H7 (cell line): ENCODE data around the gene KLHL35. TPM values are rescaled to one million over a fixed set of nuclear protein-coding genes. Genes with fewer than 3 reads are reported as not detected.
A peak's percentile ranks its signal among the peaks of the same experiment; 100 is the strongest.

Source experiments
- DNase-seq: peaks from one replicate; pipeline ENCODE4 v3.0.0; 2012
- H3K27me3 ChIP-seq: 2 replicates; pipeline ENCODE4 v1.6.0; 2011; ENCODE audit warnings: mild to moderate bottlenecking, low read length; ENCODE audit not compliant: control insufficient read depth, insufficient read depth
- H3K36me3 ChIP-seq: replicated peaks from 2 replicates; pipeline ENCODE4 v1.5.1; 2011; ENCODE audit warnings: low read length; ENCODE audit not compliant: control insufficient read depth, insufficient read depth
- H3K4me3 ChIP-seq: 2 replicates; pipeline ENCODE4 v1.5.1; 2011; ENCODE audit warnings: low read depth, mild to moderate bottlenecking, control low read depth, low read length, moderate library complexity; ENCODE audit not compliant: insufficient read depth
- total RNA-seq: library from RNA; depleted of rRNA; stranded (reverse); fragments of >200 nt; shearing (Covaris generic); gene quantifications from 2 replicates; pipeline ENCODE4 v1.2.3, GENCODE V29; 2014

Gene KLHL35
- total RNA-seq, 1 experiment from 2014 or later: 1.2 TPM

GRCh38 chr11:75403983-75404658, 28.9 kb downstream of the KLHL35 start:
- DNase-seq: no peak
- H3K36me3 ChIP-seq: peaks cover 68% of the 10 kb centered on the region
- H3K4me3 ChIP-seq: no peak overlapping the region

GRCh38 chr11:75403037-75403436, 30.0 kb downstream of the KLHL35 start:
- Histone ChIP-seq H3K4me3 (no peak overlapping the region), H3K36me3 (peaks cover 64% of the 10 kb centered on the region), H3K27me3 (no peaks in the 10 kb centered on the region)
- DNase-seq: no peak

More at GRCh38 chr11:75403983-75404658, 28.9 kb downstream of the KLHL35 start:
- no peaks in the 10 kb centered on the region for H3K27me3 ChIP-seq

- Histone ChIP-seq H3K27me3 (no peaks in the 10 kb centered on the region), H3K4me3 (no peak overlapping the region), H3K36me3 (peaks cover 60% of the 10 kb centered on the region)
- DNase-seq: no peak
Measured at GRCh38 chr11:75402002-75402773, 30.8 kb downstream of the KLHL35 start.

DNA sequence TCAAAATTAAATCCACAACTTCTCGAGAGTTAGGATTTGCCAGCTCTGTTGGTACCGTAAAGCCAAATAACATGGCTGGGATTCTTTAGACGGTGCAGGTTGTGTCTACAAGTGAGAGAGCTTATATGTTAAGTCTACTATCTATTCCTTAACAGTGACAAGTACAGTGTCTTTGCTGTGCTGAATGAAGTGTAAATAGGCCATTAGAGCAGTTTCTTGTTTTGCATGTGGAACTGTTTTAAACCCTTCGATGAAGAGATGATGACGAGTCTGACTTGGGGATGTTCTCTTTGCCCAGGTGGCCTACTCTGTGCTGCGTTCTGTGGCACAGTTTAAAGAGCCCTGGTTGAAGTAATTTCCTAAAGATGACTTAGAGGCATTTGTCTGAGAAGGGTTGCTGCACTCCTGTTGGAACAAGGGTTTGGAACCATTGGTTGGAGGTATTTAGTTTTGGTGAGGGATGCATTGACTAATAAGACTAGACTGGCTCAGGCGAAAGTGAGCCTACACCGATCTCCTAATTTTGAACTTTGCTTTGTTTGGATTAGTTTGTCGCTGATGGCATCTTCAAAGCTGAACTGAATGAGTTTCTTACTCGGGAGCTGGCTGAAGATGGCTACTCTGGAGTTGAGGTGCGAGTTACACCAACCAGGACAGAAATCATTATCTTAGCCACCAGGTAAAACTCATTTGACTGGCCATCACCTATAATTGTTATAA, 32.7 kb downstream of the KLHL35 start:
- H3K27me3 ChIP-seq: no peaks in the 10 kb centered on the region
- H3K36me3 ChIP-seq: peaks cover 44% of the 10 kb centered on the region
- peak overlapping the region; percentile 96 for H3K4me3 ChIP-seq
- no peak for DNase-seq

DNA sequence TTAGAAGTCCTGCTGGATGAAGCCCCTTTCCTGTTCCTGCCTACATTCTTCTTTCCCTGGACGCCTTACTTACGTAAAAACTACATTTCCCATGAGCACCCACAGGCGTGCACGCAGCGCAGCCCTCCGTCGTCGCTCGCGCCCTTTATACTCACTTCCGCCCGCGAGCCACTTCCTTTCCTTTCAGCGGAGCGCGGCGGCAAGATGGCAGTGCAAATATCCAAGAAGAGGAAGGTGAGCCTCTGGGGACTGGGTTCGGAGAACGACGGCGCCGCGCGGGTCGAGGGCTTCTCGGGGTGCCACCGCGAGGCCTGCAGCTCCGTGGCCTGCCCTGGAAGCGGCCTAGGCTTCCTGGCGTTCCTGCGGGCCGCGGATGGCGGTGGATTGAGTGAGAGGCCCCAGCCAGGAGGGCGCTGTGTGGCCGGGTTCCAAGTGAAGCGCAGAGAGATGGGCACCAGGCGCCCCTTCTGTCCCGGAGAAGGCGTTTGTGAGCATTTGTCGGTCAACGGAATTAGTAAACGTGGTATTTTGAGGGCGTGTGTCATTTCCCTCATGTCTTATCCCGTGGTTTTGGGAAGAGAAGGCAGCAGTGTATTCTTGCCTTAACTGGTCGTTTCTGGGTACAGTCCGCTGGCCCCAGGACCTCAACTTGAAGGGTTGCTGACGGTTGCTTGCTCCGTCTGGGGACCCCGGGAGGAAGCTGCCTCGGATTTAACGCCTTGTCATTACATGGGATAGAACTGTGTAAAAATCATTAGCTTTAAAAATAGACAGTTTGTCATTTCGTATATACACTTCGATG, 33.5 kb downstream of the KLHL35 start, which contains the start of gene RPS3:
Gene RPS3, plus strand, starts transcription at position 175 of the 802 bp plus-strand sequence. Its CDS starts 30 bp downstream, at position 205.
- H3K27me3 ChIP-seq: no peaks in the 10 kb centered on the region
- peaks cover 37% of the 10 kb centered on the region for H3K36me3 ChIP-seq
- peak; percentile 91 for DNase-seq
- H3K4me3 ChIP-seq: peak within 1 kb of the TSS; percentile 96

DNA sequence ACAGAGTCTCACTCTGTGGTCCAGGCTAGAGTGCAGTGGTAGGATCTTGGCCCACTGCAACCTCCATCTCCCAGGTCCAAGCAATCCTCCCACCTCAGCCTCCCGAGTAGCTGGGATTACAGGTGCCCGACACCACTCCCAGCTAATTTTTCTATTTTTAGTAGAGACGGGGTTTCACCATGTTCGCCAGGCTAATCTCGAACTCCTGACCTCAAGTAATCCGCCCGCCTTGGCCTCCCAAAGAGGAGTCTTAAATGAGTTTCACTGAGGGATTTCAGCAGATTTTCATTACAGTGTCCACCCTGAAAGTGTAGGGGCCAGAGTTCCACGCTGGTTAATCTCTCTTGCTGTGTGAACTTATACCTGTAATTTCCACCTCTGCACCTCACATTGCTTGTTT, 34.1 kb downstream of the KLHL35 start:
- H3K4me3 ChIP-seq: peak overlapping the region; percentile 4; the same call in 1 of the 2 replicates

GRCh38 chr11:75394085-75394840, 38.7 kb downstream of the KLHL35 start:
- Histone ChIP-seq H3K27me3 (no peaks in the 10 kb centered on the region), H3K4me3 (no peak overlapping the region), H3K36me3 (no peaks in the 10 kb centered on the region)
- DNase-seq: no peak

More for the DNA sequence above, 34.1 kb downstream of the KLHL35 start:
- Histone ChIP-seq H3K36me3 (peaks cover 30% of the 10 kb centered on the region), H3K27me3 (no peaks in the 10 kb centered on the region)
- DNase-seq: no peak

- H3K4me3 ChIP-seq: no peak overlapping the region
- no peak for DNase-seq
- no peaks in the 10 kb centered on the region for H3K27me3 ChIP-seq
- no peaks in the 10 kb centered on the region for H3K36me3 ChIP-seq
Measured at GRCh38 chr11:75389925-75390324, 43.1 kb downstream of the KLHL35 start.

DNA sequence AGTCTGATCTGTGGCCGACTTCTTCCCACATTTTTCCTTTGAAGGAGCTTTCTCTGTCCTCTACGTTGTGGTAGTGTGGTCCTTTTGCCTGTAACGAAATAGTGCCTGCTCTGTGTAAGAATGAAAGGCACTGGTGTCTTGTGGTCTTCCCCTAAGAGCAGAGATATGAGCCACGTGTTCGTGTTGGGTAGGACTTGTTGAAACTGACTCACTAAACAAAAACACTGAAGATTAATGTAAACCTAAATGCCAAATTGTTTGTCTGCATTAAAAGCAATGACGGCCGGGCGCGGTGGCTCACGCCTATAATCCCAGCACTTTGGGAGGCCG, 43.8 kb downstream of the KLHL35 start:
- DNase-seq: no peak

DNA sequence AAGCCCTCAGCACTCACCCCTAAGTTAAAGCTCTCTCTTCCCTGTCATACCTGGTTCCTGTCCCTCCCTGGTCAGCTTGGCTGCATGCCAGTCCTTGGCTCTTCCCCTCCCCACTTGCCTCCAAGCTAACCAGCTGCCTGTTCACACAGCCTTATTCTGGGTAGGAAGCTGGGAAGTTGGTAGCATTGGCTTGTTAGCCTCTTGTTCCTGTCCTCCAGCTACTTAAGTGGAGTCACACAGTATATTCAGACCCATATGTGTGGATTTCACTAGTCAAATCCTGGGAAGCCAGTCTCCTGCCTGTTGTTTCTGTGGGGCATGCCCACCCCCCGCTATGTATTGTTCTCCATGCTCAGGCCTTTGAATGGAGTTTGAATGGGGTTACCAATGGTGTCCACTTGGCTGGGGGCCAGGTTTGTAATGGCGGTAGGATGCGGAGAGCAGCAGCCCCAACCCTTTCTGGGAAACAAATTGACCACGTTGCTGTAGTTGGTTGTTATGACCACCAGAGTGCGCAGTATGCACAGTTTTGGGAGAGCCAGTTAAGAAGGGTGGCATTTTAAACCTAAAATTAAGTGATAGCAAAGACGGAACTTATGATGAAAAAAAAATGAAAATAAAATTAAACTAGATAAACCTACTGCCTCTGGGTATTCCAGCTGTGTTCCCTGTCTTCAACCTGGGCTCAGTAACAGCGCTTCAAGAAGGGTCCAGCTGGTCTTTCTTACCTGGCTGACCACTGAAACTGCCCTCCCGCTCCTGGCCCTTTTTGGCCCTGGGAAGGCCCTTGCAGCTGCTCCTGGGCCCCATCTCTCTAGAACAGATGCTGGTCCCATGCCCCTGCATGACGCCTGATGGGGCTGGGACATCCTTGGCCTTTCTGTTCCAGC, 44.4 kb downstream of the KLHL35 start:
- peak; percentile 83 for DNase-seq
- no peak overlapping the region for H3K4me3 ChIP-seq
- no peaks in the 10 kb centered on the region for H3K27me3 ChIP-seq
- no peaks in the 10 kb centered on the region for H3K36me3 ChIP-seq

More for the DNA sequence above, 43.8 kb downstream of the KLHL35 start:
- Histone ChIP-seq H3K4me3 (no peak overlapping the region), H3K27me3 (no peaks in the 10 kb centered on the region), H3K36me3 (no peaks in the 10 kb centered on the region)

GRCh38 chr11:75387736-75388294, 45.2 kb downstream of the KLHL35 start:
- no peaks in the 10 kb centered on the region for H3K27me3 ChIP-seq
- no peak for DNase-seq
- no peak overlapping the region for H3K4me3 ChIP-seq
- no peaks in the 10 kb centered on the region for H3K36me3 ChIP-seq

DNA sequence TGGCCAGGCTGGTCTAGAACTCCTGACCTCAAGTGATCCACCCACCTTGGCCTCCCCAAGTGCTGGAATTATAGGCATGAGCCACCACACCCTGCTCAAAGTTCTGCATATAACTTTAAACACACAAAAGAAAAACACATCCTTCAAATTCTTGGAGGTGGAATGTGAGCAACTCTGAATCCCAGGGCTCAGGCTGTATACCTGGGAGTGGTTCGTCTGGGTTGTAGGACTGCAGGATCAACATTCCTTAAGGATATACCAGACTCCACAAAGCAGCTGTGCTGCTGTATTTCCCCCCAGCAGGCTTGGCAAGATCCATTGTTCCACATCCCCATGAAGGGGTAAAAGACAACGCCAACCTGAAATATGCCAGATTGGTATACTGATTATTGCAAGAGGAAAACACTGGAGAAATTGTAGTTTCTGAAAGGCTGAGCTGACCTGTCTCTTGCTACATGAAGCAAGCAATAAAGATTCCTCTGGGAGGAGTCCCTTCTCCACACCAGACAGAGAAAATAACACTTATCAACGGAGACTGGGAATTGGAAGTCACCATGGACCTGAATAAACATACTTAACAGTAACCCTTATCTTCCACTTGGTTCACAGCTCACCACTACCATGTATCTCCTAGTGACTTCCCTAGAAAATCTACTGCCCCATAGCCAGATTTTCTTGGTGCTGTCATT, 45.9 kb downstream of the KLHL35 start:
- no peaks in the 10 kb centered on the region for H3K36me3 ChIP-seq
- H3K4me3 ChIP-seq: no peak overlapping the region
- no peaks in the 10 kb centered on the region for H3K27me3 ChIP-seq
- DNase-seq: no peak
